Hematopoietic multipotent progenitor cell treated with erythropoietin and hydrocortisone succinate and interleukin-3 and kit ligand, for 17 days (in vitro differentiated cells): ENCODE data around the gene TIMM50.

Experiments used
- DNase-seq: peaks from one replicate; pipeline ENCODE4 v3.0.0-alpha.2; 2015; ENCODE audit warnings: low spot score

Gene TIMM50

GRCh38 chr19:39500543-39500942 lies 19.9 kb downstream of the TIMM50 start:
- DNase-seq = no peak

DNA sequence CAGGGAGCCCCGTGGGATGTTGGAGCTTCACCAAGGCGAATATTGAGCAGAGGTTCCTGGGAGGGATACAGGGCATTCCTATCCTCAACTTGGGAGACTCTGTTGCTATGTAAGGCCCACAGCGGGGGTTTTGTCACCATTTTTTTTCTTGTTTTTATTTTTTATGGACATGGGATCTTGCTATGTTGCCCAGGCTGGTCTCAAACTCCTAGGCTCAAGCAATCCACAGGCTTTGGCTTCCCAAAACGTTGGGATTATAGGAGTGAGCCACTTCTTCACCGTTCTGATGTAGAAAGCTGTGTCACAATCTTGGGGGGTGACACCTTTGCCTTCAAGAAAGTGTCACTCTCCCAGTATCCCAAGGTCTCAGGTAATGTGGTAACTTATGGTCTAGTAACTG lies 20.7 kb downstream of the TIMM50 start:
- DNase-seq = no peak

DNA sequence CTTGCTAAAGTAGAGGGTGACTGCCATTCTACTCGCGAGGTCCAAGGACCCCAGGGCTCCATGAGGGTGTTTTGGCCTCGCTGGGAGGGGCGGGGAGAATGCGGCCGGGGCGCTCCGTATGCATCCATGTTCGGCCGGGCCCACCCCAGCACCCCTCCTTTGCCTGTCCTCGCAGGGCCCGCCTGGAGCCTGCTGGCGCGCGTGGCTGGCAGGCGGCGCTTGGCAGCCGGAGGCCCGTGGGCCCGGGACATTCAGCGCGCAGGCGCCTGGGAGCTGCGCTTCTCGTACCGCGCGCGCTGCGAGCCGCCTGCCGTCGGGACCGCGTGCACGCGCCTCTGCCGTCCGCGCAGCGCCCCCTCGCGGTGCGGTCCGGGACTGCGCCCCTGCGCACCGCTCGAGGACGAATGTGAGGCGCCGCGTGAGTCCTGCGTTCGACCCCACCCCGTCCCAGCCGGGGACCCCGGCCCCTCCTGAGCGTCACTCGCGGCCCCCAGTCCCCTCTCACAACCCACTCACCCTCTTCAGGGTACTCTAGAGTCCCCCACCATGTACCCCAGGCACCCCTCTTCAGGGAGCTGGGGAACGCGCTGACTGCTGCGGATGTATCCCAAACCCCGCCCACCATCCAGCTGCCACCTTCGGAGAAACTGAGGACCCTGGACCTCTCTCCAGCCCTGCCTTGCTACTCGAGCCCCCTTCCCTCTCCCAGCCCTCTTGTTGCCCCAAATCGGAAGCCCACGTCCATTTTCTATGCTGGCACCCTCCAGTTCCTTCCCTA lies 22.2 kb downstream of the TIMM50 start:
- peak; percentile 79 for DNase-seq

DNA sequence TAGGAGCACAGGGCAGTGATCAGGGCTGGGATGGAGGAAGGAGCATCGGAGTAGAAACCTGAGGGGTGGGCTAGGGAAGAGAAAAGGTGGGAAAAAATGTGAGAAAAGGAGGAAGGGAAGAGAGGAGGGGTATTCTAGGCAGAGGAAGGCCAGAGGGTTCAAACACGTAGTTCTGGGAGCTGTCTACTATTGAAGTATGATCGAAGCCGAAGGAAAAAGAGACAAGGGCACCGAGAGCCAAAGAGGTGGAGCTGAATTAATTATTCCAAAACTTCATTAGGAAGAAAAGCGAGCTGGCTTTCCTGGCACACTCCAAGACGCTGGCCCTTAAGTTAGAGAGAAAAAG lies 25.9 kb downstream of the TIMM50 start:
- no peak for DNase-seq

DNA sequence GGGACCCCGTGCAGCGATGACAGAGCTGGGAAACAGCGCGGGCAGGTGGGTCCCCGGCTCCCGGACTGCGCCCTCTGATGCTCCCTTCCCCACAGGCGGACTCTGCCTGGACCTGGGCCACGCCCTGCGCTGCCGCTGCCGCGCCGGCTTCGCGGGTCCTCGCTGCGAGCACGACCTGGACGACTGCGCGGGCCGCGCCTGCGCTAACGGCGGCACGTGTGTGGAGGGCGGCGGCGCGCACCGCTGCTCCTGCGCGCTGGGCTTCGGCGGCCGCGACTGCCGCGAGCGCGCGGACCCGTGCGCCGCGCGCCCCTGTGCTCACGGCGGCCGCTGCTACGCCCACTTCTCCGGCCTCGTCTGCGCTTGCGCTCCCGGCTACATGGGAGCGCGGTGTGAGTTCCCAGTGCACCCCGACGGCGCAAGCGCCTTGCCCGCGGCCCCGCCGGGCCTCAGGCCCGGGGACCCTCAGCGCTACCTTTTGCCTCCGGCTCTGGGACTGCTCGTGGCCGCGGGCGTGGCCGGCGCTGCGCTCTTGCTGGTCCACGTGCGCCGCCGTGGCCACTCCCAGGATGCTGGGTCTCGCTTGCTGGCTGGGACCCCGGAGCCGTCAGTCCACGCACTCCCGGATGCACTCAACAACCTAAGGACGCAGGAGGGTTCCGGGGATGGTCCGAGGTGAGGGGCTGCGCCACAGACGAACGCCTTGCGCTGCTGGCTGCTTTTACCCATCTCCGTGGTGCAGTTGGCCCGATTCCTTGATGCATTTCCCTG lies 26.5 kb downstream of the TIMM50 start:
- no peak for DNase-seq

- DNase-seq = no peak
Measured at GRCh38 chr19:39507715-39508364, 27.2 kb downstream of the TIMM50 start.

GRCh38 chr19:39508629-39509028 lies 28.0 kb downstream of the TIMM50 start:
- no peak for DNase-seq

- DNase-seq = no peak
Measured at GRCh38 chr19:39509233-39509632, 28.6 kb downstream of the TIMM50 start.

DNA sequence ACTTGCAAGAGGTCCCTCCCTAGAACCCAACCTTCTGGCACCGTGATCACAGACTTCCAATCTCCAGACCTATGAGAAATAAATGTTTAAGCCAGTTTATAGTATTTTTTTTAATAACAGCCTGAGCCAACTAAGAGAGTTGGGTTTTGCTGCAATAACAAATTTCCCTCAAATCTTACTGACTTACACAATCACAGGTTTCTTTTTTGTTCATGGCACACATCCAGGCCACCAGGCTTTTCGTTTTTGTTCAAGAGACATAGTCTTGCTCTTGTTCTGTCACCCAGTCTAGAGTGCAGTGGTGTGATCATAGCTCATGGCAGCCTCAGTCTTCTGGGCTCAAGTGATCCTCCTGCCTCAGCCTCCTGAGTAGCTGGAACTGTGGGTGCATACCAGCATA lies 32.4 kb downstream of the TIMM50 start:
- DNase-seq = no peak

DNA sequence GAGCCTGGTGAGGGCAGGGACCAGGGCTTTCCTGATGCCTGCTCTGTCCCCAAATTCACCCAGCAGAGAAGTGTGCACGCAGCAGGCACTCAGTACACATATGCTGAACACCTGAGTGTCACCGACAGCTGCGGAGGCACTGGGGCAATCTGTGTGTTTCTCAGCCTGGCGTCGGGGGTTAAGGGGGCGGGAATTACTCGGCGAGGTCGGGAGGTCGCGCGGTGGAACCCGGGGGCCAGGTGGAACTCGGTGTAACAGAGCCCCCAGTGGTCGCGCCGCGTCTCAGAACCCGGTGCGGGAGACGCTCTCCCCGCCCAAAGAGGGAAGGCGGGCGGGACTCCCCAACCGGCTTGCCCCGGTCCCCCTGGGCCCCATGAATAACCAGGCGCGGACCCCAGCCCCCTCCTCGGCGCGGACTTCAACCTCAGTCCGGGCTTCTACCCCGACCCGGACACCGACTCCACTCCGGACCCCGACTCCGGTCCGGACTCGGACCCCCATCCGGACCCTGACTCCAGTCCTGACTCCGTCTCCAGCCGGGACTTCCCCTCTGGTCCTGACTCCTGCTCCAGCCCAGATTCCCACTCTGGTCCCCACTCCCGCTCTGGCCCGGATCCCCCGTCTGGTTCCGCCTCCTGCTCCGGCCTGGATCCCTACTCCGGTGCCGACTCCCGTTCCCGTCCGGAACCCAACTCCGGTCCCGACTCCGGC lies 34.4 kb downstream of the TIMM50 start, which contains the start of gene SELENOV:
Gene SELENOV (plus strand): TSS at position 300 of the 711 bp plus-strand sequence. CDS start 74 bp downstream, at position 374.
- DNase-seq = no peak

- no peak for DNase-seq
Measured at GRCh38 chr19:39515551-39516191, 35.0 kb downstream of the TIMM50 start.

- DNase-seq = no peak
Measured at GRCh38 chr19:39516270-39516669, 35.6 kb downstream of the TIMM50 start.

DNA sequence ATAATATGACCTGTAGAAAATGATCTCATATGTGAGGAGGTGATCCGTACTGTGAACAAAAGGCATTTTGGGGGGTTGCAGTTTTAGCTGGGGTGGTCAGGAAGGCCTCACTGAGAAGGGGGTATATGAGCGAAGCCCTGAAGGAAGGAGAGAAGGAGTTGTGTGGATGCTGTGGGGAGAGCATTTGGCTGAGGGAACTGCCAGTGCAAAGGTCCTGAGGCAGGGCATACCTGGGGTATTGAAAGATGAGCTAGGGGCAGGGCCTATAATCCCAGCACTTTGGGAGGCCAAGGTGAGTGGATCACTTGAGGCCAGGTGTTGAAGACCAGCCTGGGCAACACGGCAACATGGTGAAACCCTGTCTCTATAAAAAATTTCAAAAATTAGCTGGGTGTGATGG lies 36.8 kb downstream of the TIMM50 start:
- DNase-seq = no peak

DNA sequence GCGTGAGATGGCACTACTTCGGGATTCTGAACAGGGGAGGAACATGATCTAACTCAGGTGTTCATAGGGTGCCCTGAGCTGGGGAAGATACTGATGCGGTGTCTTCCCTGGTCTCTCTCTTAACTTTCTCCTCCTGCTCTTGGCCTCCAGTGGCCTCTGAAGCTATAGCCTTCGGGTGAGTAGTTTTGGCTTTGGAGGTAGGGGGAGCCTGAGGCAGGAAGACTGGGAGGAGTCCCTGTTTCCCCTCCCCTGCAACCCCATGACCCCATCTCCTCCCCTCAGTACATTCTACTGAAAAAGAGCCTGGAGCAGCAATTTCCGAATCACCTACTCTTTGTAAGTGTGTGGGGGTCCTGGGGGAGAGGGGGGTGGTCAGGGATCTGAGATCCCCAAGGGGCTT lies 37.8 kb downstream of the TIMM50 start:
- DNase-seq = no peak

DNA sequence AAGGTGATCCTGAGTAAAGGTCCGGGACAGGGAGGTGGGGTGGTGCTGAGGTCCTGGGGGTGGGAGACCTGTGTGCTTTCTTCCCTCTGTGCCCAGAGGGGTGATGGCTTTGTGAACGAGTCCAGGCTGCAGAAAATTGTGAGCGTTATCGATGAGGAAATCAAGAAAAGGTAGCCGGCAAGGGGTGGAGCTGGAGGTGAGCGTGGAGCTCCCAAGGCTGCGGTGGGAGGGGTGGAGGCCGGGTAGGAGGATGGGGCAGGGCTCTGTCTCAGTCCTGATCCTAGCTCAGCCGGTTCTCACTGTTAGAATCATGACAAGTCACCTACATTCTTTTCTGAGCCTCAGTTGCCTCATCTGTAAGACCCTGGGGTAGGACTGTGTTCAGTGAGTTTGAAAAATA lies 38.3 kb downstream of the TIMM50 start:
- no peak for DNase-seq

DNA sequence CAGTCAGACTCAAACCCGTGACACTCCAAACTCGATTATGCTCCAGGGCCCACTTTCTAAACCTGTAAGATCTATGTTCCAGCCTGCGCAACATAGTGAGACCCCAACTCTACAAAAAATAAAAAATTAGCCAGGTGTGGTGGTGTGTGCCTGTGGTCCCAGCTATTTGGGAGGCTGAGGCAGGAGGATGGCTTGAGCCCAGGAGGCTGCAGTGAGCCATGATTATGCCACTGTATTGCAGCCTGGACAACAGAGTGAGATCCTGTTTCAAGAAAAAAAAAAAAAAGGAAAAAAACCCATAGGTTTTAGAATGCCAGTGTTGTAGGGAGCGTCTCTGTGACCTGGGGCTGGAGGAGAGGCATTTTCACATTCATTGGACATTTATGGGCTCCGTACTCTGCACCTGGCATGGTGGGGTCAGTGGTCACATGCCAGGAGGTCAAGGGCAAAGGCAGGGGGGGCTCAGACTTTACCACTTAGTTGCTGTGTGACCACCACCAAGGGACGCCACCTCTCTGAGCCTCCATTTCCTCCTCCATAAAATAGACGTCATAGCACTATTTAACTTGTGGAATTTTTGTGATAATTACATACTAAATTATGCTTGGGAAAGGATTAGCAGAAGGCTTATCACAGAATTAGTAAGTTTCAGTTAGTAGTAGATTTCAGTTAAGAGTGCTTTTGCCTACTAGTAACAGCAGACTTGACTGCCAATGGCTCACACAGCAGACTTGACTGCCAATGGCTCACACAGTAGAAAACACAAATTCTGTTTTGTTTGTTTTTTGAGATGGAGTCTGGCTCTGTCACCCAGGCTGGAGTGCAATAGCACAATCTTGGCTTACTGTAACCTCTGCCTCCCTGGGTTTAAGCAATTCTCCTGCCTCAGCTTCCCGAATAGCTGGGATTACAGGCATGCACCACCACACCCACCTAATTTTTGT lies 40.2 kb downstream of the TIMM50 start:
- no peak for DNase-seq

GRCh38 chr19:39524495-39524894 lies 43.9 kb downstream of the TIMM50 start:
- no peak for DNase-seq

GRCh38 chr19:39525205-39525604 lies 44.6 kb downstream of the TIMM50 start:
- DNase-seq = no peak

DNA sequence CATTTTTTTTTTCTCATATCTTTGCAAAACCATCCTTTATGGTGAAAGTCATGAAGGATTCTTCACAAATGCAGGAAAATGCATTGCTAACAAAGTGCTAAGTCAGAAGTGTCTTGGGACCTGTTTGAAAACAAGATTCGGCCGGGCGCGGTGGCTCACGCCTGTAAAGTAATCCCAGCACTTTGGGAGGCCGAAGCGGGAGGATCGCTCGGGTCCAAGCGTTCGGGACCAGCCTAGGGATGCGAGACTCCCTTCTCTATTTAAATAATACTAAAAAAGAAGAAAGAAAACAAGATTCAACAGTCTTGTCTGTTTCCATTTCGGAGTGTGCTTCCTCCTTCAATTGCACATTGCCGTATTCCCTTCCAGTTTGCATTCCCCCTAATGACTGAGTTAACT lies 51.2 kb downstream of the TIMM50 start:
- no peak for DNase-seq

- peak; percentile 99 for DNase-seq
Measured at GRCh38 chr19:39532233-39533002, 51.8 kb downstream of the TIMM50 start, which contains the start of gene EID2B. Gene EID2B, minus strand, starts transcription at chr19:39532852. Its CDS starts 50 bp downstream, at chr19:39532802.
